A204.1 (cell line): ENCODE measurements around the gene SLC16A3.

Experiments
- FAIRE-seq: peaks from 2 replicates; lab custom pipeline; 2012; peaks lifted over from hg19 to GRCh38; lab: Jason Lieb, UNC

SLC16A3 gene

DNA sequence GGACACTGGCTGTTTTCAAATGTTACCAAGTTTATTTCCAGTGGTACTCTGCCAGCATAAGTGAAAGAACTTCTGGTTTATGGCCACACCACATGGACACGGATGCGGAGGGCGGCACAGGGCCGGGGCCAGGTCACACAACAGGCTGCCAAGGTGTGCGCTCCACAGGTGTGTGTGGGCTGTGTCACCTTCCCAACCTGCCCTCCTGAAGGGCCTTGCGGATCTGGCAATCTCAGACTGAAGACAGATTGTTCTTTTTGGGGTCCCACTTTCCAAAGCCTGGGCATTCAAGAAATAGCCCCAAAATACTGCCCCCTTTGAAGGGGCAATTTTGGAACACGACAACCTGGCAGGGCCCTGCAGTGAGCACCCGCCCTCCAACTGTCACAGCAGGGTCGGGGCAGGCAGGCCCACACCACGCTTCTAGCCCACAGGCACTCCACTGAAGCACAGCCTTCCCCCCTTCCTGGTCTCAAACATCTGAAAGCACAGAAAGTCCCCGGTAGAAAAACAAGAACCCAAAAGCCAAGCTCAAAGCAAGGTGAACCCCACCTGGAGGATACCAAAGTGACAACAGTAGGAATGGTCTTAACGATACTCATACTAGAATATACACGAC is 41.1 kb downstream of the SLC16A3 start:
- no peak for FAIRE-seq

DNA sequence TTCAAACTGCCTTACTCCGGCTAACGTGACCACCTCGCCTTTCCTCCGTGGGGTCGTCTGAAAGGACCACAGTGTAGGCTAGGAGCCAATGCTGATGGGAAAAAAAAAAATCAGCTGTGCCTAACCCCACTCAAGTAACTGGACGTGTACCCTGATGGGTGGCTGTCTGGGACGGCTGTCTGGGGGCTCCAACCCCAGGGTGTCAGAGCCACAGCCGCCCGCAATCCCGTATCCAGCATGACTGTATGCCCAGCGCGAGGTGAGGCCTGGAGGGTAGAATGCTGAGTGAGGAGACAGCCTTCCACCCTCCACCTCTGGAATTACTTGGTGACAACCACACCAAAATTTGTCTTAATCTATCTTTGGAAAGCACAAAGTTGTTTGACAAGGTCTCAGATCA is 41.8 kb downstream of the SLC16A3 start:
- FAIRE-seq = no peak

DNA sequence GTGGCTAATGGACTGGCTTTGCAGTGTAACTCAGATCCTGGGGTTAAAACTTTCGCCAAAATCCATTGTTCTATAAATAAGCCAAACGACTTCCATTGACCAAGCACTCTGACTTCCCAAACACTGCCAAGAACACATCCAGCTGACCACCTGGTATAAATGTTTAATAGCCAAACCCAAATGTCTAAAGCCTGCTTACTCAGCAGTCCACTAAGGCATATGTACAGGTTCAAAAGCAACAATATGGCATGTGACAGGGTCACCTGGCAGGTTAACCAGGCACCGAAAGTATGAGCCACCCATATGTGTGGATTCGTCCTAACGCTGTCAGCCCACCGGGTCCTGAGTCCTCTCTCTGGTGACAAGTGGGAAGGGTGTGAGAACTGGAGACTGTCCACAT is 42.6 kb downstream of the SLC16A3 start:
- no peak for FAIRE-seq

DNA sequence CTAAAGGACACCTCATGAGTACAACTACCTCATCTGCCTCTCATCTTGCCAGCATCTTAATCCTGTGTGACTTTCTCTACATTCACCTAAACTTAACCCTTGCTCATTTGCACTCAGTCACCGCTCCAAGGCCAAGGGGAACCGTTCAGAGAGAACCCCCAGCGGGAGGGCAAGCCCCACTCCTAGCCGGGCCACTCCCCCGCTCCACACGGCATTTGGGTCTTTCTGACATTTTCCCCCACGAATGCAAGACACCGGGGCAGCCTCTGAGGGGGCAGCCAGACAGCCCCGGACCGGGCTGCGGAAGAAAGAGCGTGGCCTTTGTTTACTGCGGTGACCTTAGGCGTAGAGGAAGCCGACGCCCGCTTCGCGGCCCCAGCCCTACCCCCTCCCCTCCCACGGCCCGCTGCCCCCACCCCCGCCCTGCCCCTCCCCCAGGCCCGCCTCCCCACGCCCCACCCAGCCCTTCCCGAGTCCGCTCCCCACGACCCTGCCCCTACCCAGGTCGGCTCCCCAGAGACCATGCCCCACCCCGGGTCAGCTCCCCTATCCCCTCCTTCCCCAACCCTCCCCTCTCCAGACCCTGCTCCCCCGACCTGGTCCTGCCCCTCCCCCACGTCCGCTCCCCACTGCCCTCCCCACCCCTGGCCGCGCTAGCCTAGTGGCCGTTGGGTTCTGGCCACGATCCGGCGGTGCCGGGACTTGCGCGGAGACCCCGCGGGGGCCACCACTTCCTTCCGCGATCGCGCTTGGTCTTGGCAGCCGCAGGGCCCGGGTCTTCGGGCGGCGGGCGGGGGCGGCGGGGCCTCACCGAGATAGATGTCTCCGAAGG is 43.9 kb downstream of the SLC16A3 start:
- no peak for FAIRE-seq

DNA sequence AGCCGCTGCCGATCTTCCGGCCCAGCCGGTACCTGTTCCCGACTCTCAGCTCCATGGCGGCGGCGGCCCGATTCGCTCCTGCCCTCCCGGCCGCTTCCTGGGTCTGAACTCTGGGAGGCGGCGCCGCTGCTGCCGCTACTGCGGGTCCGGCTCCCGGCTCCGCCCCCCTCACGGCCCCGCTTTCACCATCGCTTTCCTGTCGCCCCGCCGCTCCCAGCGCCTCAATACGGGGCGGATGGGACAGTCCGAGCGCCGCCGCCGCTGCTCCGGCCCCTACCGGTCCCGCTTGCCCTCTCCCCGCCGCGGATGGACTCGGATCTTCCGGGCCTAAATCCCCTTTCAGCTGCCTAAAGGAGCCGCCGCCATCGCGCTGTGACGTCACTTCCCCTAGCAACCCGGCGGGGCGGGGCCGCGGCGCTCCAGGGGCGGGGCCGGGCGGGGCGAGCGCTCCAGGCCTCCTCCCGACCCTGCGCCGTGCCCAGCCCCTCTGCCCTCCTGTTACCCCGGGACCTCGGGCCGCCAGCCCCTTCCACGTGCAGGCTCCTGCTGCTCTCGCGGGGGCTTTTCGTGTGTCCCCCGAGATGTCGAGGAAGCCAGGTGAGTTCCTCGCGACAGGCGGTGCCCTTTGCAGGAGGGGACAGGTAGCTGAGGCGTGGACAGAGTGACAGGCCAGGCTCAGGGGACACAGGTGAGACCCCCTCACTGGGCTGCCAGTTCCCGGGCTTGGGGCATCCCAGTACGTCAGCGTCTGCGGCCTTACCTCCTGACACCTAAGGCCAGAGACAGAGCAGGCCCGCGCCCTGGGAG is 44.7 kb downstream of the SLC16A3 start, which contains the start of gene CSNK1D:
Gene CSNK1D, minus strand, starts transcription at position 374 of the 807 bp plus-strand sequence. Its CDS starts 319 bp downstream, at position 55.
- no peak for FAIRE-seq

DNA sequence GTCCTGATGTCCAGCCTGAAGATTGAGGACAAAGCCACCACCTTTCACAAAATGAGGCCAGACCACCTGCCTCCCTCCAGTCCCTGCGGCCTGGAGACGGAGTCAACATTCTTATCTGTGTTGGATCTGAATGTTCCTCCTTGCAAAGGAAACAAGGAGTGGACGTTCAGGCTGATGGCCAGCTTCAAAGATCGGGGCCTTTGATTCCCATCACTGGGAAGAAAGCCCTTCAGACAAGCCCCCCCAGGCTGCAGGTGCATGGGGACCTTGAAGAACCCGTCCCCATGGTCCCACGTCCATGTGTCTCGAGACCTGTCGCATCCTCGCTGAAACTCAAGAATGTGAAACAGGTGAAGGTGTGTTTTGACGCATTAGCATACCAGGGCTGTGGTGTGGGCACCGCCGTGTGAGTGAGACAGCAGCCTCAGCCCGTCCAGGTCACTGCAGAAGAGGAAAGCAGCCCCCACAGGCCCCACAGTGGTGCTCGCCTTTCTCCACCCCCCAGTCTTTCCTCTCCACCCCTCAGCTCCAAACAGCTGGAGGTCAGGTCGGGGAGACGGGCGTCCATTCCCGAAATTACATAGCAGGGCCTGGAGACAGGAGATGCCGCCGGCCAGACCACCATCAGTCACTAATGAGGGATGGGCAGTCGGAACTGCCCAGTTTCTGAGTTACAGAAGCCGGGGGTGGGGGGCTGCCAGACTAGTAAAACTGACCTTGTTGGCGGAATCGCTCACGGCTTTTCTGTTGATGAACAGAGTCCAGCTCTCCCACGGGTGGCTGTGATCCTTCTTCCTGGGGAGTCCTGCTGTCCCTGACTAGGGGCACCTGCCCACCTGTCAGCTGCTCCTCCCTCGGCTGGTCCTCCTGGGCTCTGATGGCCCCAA is 45.5 kb downstream of the SLC16A3 start:
- no peak for FAIRE-seq

DNA sequence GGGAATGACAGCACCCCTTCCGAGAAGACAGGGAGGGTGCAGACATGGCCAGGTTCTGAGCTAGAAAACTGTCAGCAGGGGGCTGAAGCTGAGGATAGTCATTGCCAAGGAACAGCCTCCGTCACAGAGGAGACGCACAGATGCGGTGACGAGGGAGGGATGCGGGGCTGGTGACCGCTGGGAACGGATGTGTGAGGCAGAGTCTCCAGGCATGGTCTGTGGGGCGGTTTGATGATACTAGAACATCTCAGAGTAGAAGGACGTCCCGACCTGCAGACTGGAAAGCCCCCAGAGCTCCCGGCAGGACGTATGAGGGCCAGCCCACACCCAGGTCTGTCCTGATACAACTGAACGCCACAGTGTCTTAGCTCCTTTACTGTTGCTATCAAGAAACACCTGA is 46.5 kb downstream of the SLC16A3 start:
- FAIRE-seq = no peak

DNA sequence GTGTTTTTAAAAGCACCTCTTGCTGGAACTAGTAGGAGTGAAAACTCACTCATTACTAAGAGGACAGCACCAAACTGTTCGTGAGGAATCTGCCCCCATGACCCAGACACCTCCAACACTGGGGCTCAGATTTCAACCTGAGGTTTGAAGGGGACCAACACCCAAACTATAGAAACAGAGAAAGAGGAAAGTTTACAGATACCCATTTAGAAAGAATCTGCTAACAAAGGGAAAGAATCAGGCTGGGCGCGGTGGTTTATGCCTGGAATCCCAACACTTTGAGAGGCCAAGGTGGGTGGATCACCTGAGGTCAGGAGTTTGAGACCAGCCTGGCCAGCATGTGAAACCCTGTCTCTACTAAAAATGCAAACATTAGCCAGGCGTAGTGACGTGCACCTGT is 48.1 kb downstream of the SLC16A3 start:
- FAIRE-seq = no peak

DNA sequence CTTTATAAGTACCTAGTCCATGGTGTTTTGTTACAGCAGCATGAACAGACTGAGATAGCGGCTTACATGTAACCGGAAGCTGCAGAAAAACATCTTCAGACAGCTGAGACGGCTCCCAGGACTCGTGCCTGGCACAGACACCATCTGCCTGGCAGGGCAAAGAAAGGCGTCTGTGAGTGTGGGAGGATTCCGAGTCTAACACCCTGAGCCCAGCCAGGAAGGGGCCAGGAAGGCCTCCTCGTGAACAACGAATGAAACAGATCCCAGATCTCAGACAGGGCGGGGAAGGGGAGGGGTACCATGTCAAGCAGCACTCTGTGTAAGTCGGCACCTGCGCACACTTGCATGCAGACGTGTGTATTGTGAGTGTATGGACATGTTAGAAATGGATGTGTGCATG is 49.0 kb downstream of the SLC16A3 start:
- FAIRE-seq = no peak

DNA sequence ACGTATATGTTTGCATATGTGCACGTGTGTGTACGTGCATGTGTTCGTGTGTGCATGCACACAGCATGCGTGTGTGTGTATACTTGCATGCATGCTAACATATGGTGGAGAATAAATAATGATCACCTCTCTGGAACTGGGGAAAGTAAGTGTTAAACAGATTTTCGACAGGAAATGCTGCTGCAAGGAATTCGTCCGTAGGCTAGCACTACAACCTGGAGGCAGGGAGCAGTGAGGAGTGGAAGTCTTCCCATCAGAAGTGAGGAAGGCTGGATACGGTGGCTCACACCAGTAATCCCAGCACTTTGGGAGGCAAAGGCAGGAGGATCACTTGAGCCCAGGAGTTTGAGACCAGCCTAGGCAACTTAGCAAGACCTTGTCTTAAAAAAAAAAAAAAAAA is 49.5 kb downstream of the SLC16A3 start:
- no peak for FAIRE-seq

DNA sequence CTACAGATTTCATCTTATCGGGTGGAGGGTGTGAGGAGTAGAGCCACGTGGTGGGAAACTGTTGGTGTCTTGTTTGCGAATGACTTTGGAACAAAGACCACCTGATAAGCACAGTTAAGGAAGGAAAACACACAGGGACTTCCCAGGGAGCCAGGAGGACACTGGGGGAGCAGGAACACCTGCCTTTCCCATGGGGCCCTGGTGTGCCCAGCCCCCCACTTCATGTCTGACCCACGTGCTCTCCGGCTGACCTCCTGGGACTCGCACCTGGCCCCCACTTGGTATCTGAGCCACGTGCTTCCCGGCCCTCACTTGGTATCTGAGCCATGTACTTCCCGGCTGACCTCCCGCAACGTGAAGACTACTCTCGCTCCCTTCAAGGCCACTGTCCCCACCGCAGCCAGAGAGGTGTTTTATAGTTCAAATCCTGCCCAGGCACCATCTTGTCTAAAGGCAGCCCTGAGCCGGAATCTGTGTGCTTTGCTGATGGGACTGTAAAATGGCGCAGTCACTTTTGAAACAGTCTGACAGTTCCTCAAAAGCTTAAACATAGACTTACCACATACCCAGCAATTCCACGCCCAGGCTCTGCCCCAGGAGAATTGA is 50.0 kb downstream of the SLC16A3 start:
- no peak for FAIRE-seq

DNA sequence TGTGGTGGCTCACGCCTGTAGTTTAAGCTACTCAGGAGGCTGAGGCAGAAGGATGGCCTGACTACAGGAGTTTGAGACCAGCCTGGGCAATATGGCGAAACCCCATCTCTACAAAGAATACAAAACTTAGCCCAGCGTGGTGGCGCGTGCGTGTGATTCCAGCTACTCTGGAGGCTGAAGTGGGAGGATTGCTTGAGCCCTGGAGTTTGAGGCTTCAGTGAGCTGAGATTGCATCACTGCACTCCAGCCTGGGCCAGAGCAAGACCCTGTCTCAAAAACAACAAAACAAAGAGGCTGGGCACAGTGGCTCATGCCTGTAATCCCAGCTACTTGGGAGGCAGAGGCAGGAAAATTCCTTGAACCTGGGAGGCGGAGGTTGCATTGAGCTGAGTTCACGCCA is 51.7 kb downstream of the SLC16A3 start:
- FAIRE-seq = no peak

DNA sequence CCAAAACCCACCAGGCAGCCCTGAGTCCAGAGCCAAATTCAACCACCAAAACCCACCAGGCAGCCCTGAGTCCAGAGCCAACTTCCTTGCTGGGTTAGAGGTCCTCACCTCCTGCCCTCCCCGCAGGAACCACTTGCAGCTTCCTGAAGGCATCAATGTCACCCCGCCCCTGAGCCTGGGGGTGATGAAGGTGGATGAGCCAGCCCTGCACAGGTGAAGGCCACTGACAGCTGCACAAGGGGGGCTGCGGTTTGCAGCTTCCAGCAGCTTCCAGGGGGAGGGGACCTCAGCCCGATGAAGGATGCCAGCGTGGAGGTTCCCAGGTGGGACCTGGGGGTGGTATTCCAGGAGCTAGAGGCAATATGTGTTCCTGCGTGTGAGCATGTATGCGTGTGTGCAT is 52.2 kb downstream of the SLC16A3 start:
- FAIRE-seq = no peak

DNA sequence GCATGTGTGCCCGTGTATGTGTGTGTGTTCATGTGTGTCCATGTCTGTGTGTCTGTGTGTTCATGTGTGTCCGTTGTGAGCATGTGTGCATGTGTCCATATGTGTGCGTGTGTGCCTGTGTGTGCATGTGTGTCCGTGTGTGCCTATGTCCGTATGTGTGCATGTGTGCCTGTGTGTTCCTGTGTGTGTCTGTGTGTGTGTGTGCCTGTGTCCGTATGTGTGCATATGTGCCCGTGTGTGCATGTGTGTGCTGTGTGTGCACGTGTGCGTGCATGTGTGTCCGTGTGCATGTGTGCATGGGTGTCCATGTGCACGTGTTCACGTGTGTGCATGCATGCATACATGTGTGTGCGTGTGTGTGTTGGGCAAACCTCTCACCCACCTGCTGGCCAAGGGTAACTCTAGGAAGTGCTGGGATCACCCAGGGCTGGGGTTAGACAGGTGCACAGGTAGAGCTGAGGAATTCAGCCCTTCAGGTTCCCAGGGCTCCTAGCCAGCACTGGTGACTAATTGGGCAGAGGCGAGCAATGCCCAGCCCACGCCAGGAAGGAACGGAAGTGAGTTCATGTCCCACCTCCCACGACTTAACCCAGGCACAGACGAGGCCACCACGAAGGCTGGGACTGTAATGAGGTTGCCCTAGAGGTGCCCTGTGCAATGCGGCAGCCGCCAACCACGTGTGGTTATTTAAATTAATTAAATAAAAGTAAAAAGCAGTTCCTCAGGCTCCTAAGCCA is 52.8 kb downstream of the SLC16A3 start:
- FAIRE-seq = no peak

DNA sequence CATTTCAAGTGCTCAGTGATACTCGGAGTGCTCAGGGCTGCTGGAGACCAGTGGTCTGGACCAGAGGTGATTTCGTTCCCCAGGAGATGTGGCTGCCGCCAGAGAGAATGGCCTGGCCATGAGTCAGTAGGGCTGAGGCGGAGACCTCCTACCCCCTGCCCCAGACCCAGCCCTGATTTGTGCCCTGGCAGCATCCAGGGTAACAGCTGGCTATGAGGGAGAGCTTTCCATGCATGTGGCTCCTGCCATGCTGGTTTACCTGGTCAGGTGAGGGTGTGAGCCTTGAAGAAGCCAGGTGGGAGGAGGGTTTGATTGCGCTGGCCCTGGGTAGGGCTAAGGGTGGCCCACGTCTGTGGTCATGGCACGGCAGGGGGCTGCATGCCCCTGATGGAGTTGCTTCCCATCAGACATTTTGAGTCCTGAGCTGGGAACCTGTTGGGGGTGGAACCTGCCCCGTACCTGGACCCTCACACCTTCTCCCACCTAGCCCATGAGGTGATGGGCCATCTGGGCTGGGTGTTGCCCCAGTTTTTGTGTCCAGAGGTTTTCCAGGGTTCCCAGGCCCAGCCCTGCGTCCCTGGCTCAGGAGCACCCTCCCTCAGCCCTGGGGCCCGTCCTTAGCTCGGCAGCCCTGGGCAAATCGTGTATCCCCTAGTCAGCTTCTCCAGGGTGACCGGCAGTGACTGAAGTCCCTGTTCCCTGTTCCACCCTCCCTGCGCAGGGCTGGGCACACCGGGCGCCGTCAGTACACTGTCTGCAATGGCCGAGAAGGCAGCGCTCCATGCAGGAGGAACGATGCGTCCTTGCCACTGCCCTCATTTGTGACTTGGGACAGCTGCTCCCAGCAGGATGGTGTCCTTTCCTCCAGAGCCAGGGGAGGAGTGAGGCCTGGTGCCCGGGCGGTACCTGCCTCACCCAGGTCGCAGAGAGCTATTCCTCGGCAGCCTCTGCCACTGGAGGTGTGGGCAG is 53.7 kb downstream of the SLC16A3 start:
- FAIRE-seq = no peak

DNA sequence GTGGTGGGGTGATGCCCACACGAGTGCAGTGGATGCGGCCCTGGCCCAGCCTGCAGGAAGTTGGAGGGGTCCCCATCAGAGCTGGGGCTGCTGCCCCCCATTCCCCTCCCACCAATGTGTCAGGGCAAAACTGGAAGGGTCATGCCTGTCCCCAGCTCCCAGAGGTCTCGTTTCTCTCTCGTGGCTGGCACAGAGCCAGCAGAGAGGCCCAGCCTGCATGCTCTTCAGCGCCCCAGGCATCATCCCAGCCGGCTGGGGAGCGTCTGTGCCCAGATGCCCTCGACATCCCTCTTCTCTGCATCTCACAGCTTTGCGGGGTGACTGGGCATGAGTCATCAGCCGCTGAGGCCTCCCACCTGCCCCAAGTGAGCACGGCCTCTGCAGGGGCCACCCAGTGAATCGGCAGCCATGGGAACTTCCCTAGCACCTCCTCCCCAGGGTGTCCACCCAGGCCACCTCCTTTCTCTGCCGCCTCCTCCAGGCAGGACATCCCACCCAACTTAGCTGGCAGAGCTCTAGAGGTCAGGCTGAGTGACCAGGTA is 54.4 kb downstream of the SLC16A3 start:
- FAIRE-seq = no peak

DNA sequence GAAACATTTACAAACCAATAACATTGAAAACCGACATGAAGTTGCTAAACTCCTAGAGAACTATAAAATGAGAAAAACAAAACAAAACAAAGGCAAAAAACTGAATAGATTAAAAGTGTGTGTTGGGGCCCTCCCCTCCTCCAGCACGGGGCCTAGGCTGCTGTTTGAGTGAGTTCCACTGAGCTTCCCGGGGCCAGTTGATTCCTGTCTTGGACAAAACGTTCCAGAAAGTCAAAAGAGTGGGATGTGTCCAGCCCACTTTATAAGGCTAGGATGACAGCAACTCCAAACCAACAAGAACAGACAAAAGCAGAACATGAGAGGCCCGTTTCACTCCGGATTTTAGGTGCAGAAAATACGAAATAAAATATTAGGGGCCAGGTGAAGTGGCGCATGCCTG is 56.3 kb downstream of the SLC16A3 start:
- no peak for FAIRE-seq

DNA sequence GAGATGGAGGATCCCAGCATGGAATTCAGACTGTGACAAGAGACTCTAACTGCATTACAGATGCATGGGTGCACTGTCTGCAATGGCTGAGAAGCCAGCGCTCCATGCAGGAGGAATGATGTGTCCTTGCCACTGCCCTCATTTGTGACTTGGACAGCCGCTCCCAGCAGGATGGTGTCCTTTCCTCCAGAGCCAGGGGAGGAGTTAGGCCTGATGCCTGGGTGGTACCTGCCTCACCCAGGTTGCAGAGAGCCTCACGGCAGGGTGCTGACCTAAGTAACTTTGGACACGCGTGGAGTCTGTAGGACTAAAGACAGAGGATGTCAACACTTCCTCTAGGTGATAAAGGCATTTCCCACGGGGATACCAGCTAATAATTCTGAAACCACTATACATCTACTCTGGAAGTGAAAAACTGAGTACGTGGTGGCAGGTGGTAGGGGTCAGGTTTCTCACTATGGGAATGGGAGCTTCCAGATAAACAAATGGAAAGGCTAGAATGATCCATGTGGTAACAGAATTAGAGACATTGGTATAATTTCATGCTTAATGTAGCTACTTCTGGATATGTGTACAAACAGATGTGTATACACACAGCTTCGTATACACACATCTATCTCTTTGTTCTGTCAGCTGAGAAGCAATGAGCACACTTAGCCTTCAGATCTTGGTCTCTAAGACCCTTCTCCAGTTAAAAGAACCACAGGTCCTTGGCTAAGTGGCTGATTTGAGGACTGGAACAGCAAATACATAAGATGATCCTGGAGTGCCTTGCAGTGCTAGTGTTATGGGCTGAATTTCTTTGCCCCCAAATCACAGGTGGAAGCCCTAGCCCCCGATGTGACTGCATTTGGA is 58.4 kb downstream of the SLC16A3 start:
- no peak for FAIRE-seq
